HepG2 (cell line): ENCODE results near the gene KIF13A. TPM values are rescaled to one million over a fixed set of nuclear protein-coding genes. Genes with fewer than 3 reads are reported as not detected.
A peak's percentile ranks its signal among the peaks of the same experiment; 100 is the strongest.

ENCODE experiments used
- ATF3 ChIP-seq: sonication (generic); formaldehyde crosslinking; IDR thresholded peaks from 2 replicates; pipeline ENCODE4 v1.4.0; 2020; ENCODE audit warnings: missing genetic modification reagents
- EP300 ChIP-seq, 3 experiments: sonication (generic) in 1 of 3; formaldehyde crosslinking in 1 of 3; IDR thresholded peaks; 2 replicates each; pipeline versions ENCODE4 v1.5.1 to v1.6.1; 2011 to 2020; ENCODE audit warnings: low read depth in 2 of 3, low read length in 2 of 3, borderline replicate concordance in 1 of 3, improper control_type of control experiment in 1 of 3, mild to moderate bottlenecking in 1 of 3, missing genetic modification reagents in 1 of 3, moderate library complexity in 1 of 3
- FOXP4 ChIP-seq: sonication (generic); formaldehyde crosslinking; IDR thresholded peaks from 2 replicates; pipeline ENCODE4 v1.4.0; 2020; ENCODE audit warnings: missing genetic modification reagents
- HMGXB3 ChIP-seq: sonication (generic); formaldehyde crosslinking; IDR thresholded peaks from 2 replicates; pipeline ENCODE4 v1.4.0; 2020; ENCODE audit warnings: missing genetic modification reagents, borderline replicate concordance
- IKZF5 ChIP-seq: IDR thresholded peaks from 2 replicates; pipeline ENCODE4 v1.6.1; 2018; ENCODE audit warnings: missing genetic modification reagents, mild to moderate bottlenecking, missing compliant biosample characterization
- KLF16 ChIP-seq, 2 experiments: sonication (generic) in 1 of 2; formaldehyde crosslinking in 1 of 2; IDR thresholded peaks; 2 replicates each; pipeline versions ENCODE4 v1.6.1 to v1.8.0; 2016 to 2023; ENCODE audit warnings: missing genetic modification reagents in 2 of 2, missing compliant biosample characterization in 1 of 2
- PRDM4 ChIP-seq: sonication (generic); formaldehyde crosslinking; IDR thresholded peaks from 2 replicates; pipeline ENCODE4 v1.9.0; 2021; ENCODE audit warnings: missing genetic modification reagents, borderline replicate concordance
- SRSF4 ChIP-seq: fragments of 200-400 bp; formaldehyde crosslinking; IDR thresholded peaks from one replicate; pipeline ENCODE4 v1.6.1; 2018; ENCODE audit warnings: mild to moderate bottlenecking, low read depth, low read length, moderate library complexity; ENCODE audit not compliant: poor library complexity, severe bottlenecking
- ZFP82 ChIP-seq: sonication (generic); formaldehyde crosslinking; IDR thresholded peaks from 2 replicates; pipeline ENCODE4 v1.5.1; 2020; ENCODE audit warnings: mild to moderate bottlenecking, missing genetic modification reagents, borderline replicate concordance
- ZNF17 ChIP-seq: sonication (generic); formaldehyde crosslinking; IDR thresholded peaks from 2 replicates; pipeline ENCODE4 v1.5.0; 2020; ENCODE audit warnings: mild to moderate bottlenecking, missing genetic modification reagents
- ZNF609 ChIP-seq: sonication (generic); formaldehyde crosslinking; IDR thresholded peaks from 2 replicates; pipeline ENCODE4 v1.4.0; 2020; ENCODE audit warnings: mild to moderate bottlenecking, missing genetic modification reagents, borderline replicate concordance
- ZNF644 ChIP-seq: IDR thresholded peaks from 2 replicates; pipeline ENCODE4 v1.6.1; 2016; ENCODE audit warnings: low read depth
- polyA plus RNA-seq, 8 experiments: library from polyadenylated mRNA; depleted of rRNA in 3 of 8; stranded (reverse) in 7 of 8; unstranded in 1 of 8; fragments of >200 nt; fragmentation: Illumina TruSeq in 4 of 8; extraction: Trizol in 4 of 8; gene quantifications; 2 replicates each; pipeline versions ENCODE4 v1.2.1 to v1.2.3, GENCODE V29; 2011 to 2016; ENCODE audit warnings: low read depth in 4 of 8, missing spikeins in 1 of 8, mixed read lengths in 1 of 8; ENCODE audit not compliant: insufficient read depth in 1 of 8
- total RNA-seq, 5 experiments: library from RNA; depleted of rRNA; stranded (reverse); fragments of >200 nt; fragmentation: Illumina TruSeq; extraction: Trizol; gene quantifications; 2 replicates each; pipeline ENCODE4 v1.2.3, GENCODE V29; 2016; ENCODE audit warnings: low read depth in 1 of 5

KIF13A gene
- total and polyA plus RNA-seq, 2 of the 13 experiments (the other 11 are each of a cell fraction or from before 2014, with no cell fraction given): 21.1 to 37.2 TPM

- TF ChIP-seq ZNF609 (CRISPR knock-in tag): no peak
- TF ChIP-seq ATF3 (CRISPR knock-in tag): peak; percentile 93
- no peak for TF ChIP-seq PRDM4 (CRISPR knock-in tag)
- no peak for TF ChIP-seq SRSF4
- peak; percentile 74 for TF ChIP-seq IKZF5 (CRISPR knock-in tag)
- 0 out of 2 replicates have a peak, but pooled peaks have one; percentile 73 for TF ChIP-seq ZNF644 (CRISPR knock-in tag)
- no peak for TF ChIP-seq ZFP82 (CRISPR knock-in tag)
- TF ChIP-seq KLF16 (CRISPR knock-in tag; IDR thresholded peaks at IDR 0.05): peak in 1 of 2 experiments; percentile 39; a peak in 1 of 4 replicates
- peak in 1 of 2 experiments; percentile 47; a peak in 1 of 4 replicates for TF ChIP-seq EP300 (IDR thresholded peaks at IDR 0.05; ENCODE audit: low read depth in 2 of 2, low read length in 2 of 2)
- no peak for TF ChIP-seq EP300 (CRISPR knock-in tag; IDR thresholded peaks at IDR 0.05; ENCODE audit: borderline replicate concordance)
- no peak; the same call in 1 of the 2 replicates for TF ChIP-seq FOXP4 (CRISPR knock-in tag)
- TF ChIP-seq ZNF17: no peak
- TF ChIP-seq HMGXB3 (CRISPR knock-in tag): 0 out of 2 replicates have a peak, but pooled peaks have one; percentile 48
Observed at GRCh38 chr6:18034798-18035202, 47.4 kb upstream of the KIF13A start (continued).
